IPS-18c (cell line): Measurements from ENCODE around the gene KRTAP6-1.

Experiments used
- H3K4me3 ChIP-seq: 2 replicates; pipeline ENCODE4 v1.7.0; 2013; ENCODE audit warnings: low read depth, mild to moderate bottlenecking, low read length, moderate library complexity; ENCODE audit not compliant: insufficient read depth
- H3K9me3 ChIP-seq: one replicate; pipeline ENCODE4 v1.6.1; 2013; ENCODE audit warnings: mild to moderate bottlenecking, low read length, moderate library complexity; ENCODE audit not compliant: control insufficient read depth, insufficient read depth

KRTAP6-1 gene

DNA sequence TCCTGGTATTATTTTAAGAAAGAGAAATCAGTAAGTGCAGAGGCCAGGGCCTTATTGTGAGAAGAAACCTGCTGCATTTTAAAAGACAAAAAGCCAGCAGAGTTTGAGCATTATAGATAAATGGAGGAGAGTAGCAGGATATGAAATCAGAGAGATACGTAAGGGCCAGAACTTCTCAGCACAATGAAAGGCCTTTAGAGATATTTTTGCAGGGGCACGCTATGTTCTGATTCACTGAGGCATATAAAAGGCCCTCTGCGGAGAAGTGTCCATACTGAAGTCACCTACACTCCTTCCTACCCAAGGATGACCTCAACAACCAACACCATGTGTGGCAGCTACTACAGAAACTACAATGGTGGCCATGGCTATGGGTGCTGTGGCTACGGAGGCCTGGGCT, 21.6 kb downstream of the KRTAP6-1 start, which contains the start of gene KRTAP6-3:
Gene KRTAP6-3 (plus strand): TSS at position 301 of the 400 bp plus-strand sequence. CDS start 6 bp downstream, at position 307.
- no peaks in the 10 kb centered on the region for H3K9me3 ChIP-seq
- no peak within 1 kb of the TSS for H3K4me3 ChIP-seq

DNA sequence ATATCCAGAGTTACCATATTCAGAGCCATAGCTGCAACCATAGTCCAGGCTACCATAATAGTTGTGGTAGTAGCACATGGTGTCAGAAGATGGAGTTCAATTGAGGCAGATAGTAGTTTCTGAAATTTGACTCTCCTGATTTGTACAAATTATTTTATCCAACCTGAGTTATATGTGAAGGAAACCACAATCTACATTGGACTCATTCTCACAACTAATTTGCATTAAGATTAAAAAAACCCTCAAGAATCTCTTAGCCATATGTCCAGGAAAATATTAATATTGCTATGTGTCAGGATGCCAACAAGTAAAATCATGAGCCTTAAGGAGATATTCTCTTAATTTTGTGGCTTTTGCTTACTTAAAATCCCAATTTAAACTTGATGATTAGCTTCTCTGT, 23.4 kb downstream of the KRTAP6-1 start, which contains the start of gene KRTAP22-2:
Gene KRTAP22-2 (minus strand): TSS at position 101 of the 400 bp plus-strand sequence.
- H3K9me3 ChIP-seq, result no peaks in the 10 kb centered on the region
- no peak within 1 kb of the TSS for H3K4me3 ChIP-seq

DNA sequence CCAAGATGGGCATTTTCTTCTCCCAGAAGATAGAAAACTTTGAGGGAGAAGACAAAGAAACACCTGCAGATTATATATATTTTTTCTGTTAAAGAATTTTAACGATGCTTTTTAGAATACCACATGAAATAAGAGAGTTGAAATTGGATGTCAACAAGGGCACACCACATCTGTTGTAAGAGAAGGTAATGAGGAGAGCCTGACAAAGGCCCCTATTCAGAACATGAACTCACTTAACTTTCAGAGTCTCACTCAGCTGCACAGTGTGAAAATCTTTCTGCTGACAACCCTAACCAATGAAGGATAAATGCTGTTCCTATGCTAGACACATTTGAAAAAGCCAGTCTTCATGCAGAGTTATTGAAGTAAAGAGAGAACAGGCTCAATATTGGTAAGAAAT, 30.9 kb downstream of the KRTAP6-1 start:
- H3K4me3 ChIP-seq, result no peak overlapping the region
- no peaks in the 10 kb centered on the region for H3K9me3 ChIP-seq

DNA sequence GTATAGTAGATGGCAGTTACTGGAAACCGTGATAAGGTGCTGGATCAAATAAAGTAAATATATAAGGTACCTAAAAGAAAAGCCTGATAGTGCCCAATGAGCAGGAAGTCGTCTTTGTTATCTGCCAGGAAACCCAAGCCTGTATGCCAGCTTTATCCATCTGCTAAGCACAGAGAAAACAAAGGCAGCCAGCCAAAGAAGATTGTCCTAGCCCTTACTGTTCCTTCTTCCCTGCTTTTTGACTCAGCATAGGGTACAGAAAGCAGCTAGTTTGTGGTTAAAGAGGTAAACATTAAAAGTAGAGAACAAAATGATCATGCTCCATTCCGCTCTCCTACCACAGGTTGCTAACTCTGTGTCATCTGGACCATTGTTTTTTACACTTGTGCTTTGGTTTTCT, 33.6 kb downstream of the KRTAP6-1 start:
- no peak overlapping the region for H3K4me3 ChIP-seq
- no peaks in the 10 kb centered on the region for H3K9me3 ChIP-seq

DNA sequence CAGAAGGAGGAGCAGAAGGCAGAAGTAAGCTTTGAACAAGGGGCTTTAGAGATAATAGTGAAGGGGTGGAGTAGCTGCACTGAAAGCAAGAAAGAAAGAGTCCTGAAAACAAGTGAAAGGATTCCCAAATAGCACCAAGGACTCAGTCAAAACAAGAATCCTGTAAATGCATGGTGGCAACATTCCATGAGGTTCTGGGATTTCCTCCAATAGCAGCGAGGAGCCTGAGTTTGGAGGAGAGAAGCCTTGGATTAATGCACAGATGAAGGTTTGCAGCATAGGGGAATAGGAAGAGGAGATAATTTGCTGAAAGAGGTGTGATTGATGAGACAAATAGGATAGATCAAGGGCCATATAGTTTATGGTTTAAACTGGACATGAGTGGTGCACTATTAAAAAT, 34.4 kb downstream of the KRTAP6-1 start:
- Histone ChIP-seq H3K4me3 (no peak overlapping the region), H3K9me3 (no peaks in the 10 kb centered on the region)

DNA sequence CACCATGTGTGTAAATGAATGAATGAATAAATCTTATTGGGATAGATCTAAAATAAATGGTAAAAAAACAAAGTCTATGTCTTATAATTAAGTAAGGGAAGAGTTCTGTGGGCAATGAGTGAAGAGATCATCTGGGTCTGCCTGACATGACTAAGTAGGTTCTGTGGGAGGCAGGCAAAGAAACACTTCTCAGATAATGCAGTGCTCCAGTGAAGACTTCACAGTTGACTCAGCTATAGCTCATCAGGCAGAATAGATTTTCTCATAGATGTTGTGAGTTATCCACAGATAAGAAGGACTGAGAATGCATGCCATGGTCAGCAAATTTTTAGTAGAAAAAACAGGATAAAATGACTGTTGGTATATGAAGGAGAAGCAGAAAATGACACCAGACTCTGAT, 36.0 kb downstream of the KRTAP6-1 start:
- Histone ChIP-seq H3K4me3 (no peak overlapping the region), H3K9me3 (no peaks in the 10 kb centered on the region)

DNA sequence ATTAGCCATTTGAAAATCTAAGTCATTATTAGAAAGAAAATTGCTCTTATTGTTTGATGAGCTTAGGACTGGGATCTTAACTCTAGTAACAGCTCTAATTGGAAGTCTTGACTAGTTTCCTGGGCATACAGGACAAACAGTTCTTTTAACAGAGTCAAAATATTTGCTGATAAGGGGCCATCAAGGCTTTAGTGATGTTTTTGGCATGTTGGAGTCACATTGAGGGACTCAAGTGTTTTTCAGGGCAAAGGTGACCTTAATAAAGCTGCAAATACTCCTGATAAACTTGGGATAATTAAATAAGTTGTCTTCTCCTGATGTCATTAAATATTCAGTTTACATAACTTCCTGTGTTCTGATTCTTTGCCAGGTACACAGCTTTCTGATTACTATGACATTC, 46.1 kb downstream of the KRTAP6-1 start:
- H3K9me3 ChIP-seq, result no peaks in the 10 kb centered on the region
- no peak overlapping the region for H3K4me3 ChIP-seq

DNA sequence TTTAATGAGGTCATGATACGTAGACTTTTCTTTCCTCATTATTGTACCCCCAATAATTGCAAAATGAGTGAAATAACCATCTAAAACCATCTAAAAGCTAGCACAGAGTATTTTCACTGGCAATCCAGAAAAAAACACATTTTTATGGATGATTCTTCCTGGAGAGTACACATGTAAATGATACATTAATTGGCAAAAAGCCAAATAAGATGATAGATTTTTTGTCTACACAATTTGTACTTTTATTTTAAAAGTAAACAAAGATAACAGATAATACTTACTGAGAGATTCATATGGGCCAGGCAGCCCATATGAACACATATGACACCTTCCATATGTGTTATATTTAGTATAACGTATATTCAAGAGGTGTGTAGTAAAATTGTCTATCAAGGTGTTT, 50.1 kb downstream of the KRTAP6-1 start:
- no peak overlapping the region for H3K4me3 ChIP-seq
- no peaks in the 10 kb centered on the region for H3K9me3 ChIP-seq
